ENCODE data around the gene RNF39.

Gene RNF39

GRCh38 chr6:30067460-30068139, 8.0 kb downstream of the RNF39 start:
- Histone ChIP-seq H3K23ac (ENCODE audit: low read length in 2 of 2) (no peak overlapping the region), H4K91ac (ENCODE audit: low read length) (peak overlapping the region; percentile 15), H3K4me3 (ENCODE audit: insufficient read depth in 1 of 2, low read depth in 1 of 2, low read length in 2 of 2) (peak overlapping the region; percentile 61 to 91), H3K18ac (ENCODE audit: low read depth in 1 of 2, low read length in 2 of 2) (peak overlapping the region; percentile 73 to 79), H2BK15ac (ENCODE audit: low read depth, poor library complexity, severe bottlenecking) (no peak overlapping the region), H2AFZ (ENCODE audit: low read depth, low read length) (peak overlapping the region; percentile 2), H3K27ac (ENCODE audit: low read length, poor library complexity, severe bottlenecking) (peak overlapping the region; percentile 37), H2BK5ac (ENCODE audit: low read depth, low read length, poor library complexity, severe bottlenecking) (no peak overlapping the region), H3K4me2 (ENCODE audit: low read length, poor library complexity, severe bottlenecking) (peak overlapping the region; percentile 73), H3K36me3 (ENCODE audit: control insufficient read depth in 1 of 2, insufficient read depth in 2 of 2, low read depth in 1 of 2, low read length in 2 of 2) (peaks cover 17 to 33% of the 10 kb centered on the region in 2 experiments), H3K27me3 (ENCODE audit: control insufficient read depth in 1 of 2, insufficient read depth in 1 of 2, low read length in 2 of 2) (peaks cover 12 to 24% of the 10 kb centered on the region in 2 experiments), H3K14ac (ENCODE audit: low read length in 2 of 2) (no peak overlapping the region), H3K79me1 (replicated peaks; ENCODE audit: low read length, poor library complexity, severe bottlenecking) (peaks cover 13% of the 10 kb centered on the region), H3K4ac (ENCODE audit: low read depth in 1 of 2, low read length in 2 of 2) (no peak overlapping the region), H2BK120ac (ENCODE audit: low read depth, low read length) (no peak overlapping the region), H3K4me1 (ENCODE audit: control insufficient read depth, insufficient read depth, low read depth, low read length) (peaks cover 9% of the 10 kb centered on the region), H3K9ac (ENCODE audit: low read length) (peak overlapping the region; percentile 92), H3K9me3 (ENCODE audit: control insufficient read depth, low read length) (no peaks in the 10 kb centered on the region), H2BK12ac (ENCODE audit: low read length in 2 of 2) (peak overlapping the region in 1 of 2 experiments; percentile 33), H2AK5ac (ENCODE audit: low read length, severe bottlenecking) (no peak overlapping the region), H4K8ac (ENCODE audit: low read length) (peak overlapping the region; percentile 55)
- peak; percentile 96 for DNase-seq
- WGBS: 12% methylated on average over 8 of the region's 8 CpGs

- WGBS: 1% methylated on average over 37 of the region's 46 CpGs
- Histone ChIP-seq H2AK5ac (ENCODE audit: low read length, severe bottlenecking) (no peak within 1 kb of the TSS), H3K27ac (ENCODE audit: low read length, poor library complexity, severe bottlenecking) (peak within 1 kb of the TSS; percentile 84), H3K14ac (ENCODE audit: low read length in 2 of 2) (peak within 1 kb of the TSS in 1 of 2 experiments; percentile 44), H3K27me3 (ENCODE audit: control insufficient read depth in 1 of 2, insufficient read depth in 1 of 2, low read length in 2 of 2) (peaks cover 4 to 17% of the 10 kb centered on the region in 2 experiments), H2BK5ac (ENCODE audit: low read depth, low read length, poor library complexity, severe bottlenecking) (no peak within 1 kb of the TSS), H3K79me1 (replicated peaks; ENCODE audit: low read length, poor library complexity, severe bottlenecking) (peaks cover 15% of the 10 kb centered on the region), H3K18ac (ENCODE audit: low read depth in 1 of 2, low read length in 2 of 2) (peak within 1 kb of the TSS; percentile 73 to 79), H2BK15ac (ENCODE audit: low read depth, poor library complexity, severe bottlenecking) (no peak within 1 kb of the TSS), H3K9ac (ENCODE audit: low read length) (peak within 1 kb of the TSS; percentile 92), H4K91ac (ENCODE audit: low read length) (peak within 1 kb of the TSS; percentile 15), H3K36me3 (ENCODE audit: control insufficient read depth in 1 of 2, insufficient read depth in 2 of 2, low read depth in 1 of 2, low read length in 2 of 2) (peaks cover 17 to 33% of the 10 kb centered on the region in 2 experiments), H3K4ac (ENCODE audit: low read depth in 1 of 2, low read length in 2 of 2) (peak within 1 kb of the TSS in 1 of 2 experiments; percentile 40), H2BK12ac (ENCODE audit: low read length in 2 of 2) (peak within 1 kb of the TSS in 1 of 2 experiments; percentile 33), H2BK120ac (ENCODE audit: low read depth, low read length) (no peak within 1 kb of the TSS), H3K4me3 (ENCODE audit: insufficient read depth in 1 of 2, low read depth in 1 of 2, low read length in 2 of 2) (peak within 1 kb of the TSS; percentile 61 to 91), H2AFZ (ENCODE audit: low read depth, low read length) (peak within 1 kb of the TSS; percentile 66), H3K9me3 (ENCODE audit: control insufficient read depth, low read length) (no peaks in the 10 kb centered on the region), H3K4me1 (ENCODE audit: control insufficient read depth, insufficient read depth, low read depth, low read length) (peaks cover 13% of the 10 kb centered on the region), H3K23ac (ENCODE audit: low read length in 2 of 2) (no peak within 1 kb of the TSS), H3K4me2 (ENCODE audit: low read length, poor library complexity, severe bottlenecking) (peak within 1 kb of the TSS; percentile 73), H4K8ac (ENCODE audit: low read length) (peak within 1 kb of the TSS; percentile 55)
- peak; percentile 100 for DNase-seq
Observed at GRCh38 chr6:30066577-30067459, 8.8 kb downstream of the RNF39 start, which contains the start of gene PPP1R11. Gene PPP1R11, plus strand, starts transcription at chr6:30067198. Its CDS starts 213 bp downstream, at chr6:30067411.

GRCh38 chr6:30066082-30066481, 9.5 kb downstream of the RNF39 start:
- Histone ChIP-seq H3K23ac (ENCODE audit: low read length in 2 of 2) (no peak overlapping the region), H3K36me3 (ENCODE audit: control insufficient read depth in 1 of 2, insufficient read depth in 2 of 2, low read depth in 1 of 2, low read length in 2 of 2) (peaks cover 14 to 33% of the 10 kb centered on the region in 2 experiments), H3K9me3 (ENCODE audit: control insufficient read depth, low read length) (no peaks in the 10 kb centered on the region), H4K8ac (ENCODE audit: low read length) (no peak overlapping the region), H2BK120ac (ENCODE audit: low read depth, low read length) (no peak overlapping the region), H3K27me3 (ENCODE audit: control insufficient read depth in 1 of 2, insufficient read depth in 1 of 2, low read length in 2 of 2) (peaks cover 0 to 9% of the 10 kb centered on the region in 2 experiments), H4K91ac (ENCODE audit: low read length) (no peak overlapping the region), H3K79me1 (replicated peaks; ENCODE audit: low read length, poor library complexity, severe bottlenecking) (peaks cover 15% of the 10 kb centered on the region), H2AK5ac (ENCODE audit: low read length, severe bottlenecking) (no peak overlapping the region), H2BK5ac (ENCODE audit: low read depth, low read length, poor library complexity, severe bottlenecking) (no peak overlapping the region), H3K18ac (ENCODE audit: low read depth in 1 of 2, low read length in 2 of 2) (no peak overlapping the region), H3K27ac (ENCODE audit: low read length, poor library complexity, severe bottlenecking) (peak overlapping the region; percentile 84), H3K9ac (ENCODE audit: low read length) (peak overlapping the region; percentile 92), H3K4me3 (ENCODE audit: insufficient read depth in 1 of 2, low read depth in 1 of 2, low read length in 2 of 2) (peak overlapping the region in 1 of 2 experiments; percentile 91), H3K4me1 (ENCODE audit: control insufficient read depth, insufficient read depth, low read depth, low read length) (peaks cover 10% of the 10 kb centered on the region), H2AFZ (ENCODE audit: low read depth, low read length) (no peak overlapping the region), H3K4ac (ENCODE audit: low read depth in 1 of 2, low read length in 2 of 2) (peak overlapping the region in 1 of 2 experiments; percentile 40), H3K4me2 (ENCODE audit: low read length, poor library complexity, severe bottlenecking) (peak overlapping the region; percentile 70), H2BK15ac (ENCODE audit: low read depth, poor library complexity, severe bottlenecking) (no peak overlapping the region), H2BK12ac (ENCODE audit: low read length in 2 of 2) (no peak overlapping the region), H3K14ac (ENCODE audit: low read length in 2 of 2) (no peak overlapping the region)
- 51% methylated on average over 2 of the region's 4 CpGs for WGBS
- no peak for DNase-seq

GRCh38 chr6:30063315-30063714, 12.3 kb downstream of the RNF39 start:
- Histone ChIP-seq H3K79me1 (replicated peaks; ENCODE audit: low read length, poor library complexity, severe bottlenecking) (peaks cover 7% of the 10 kb centered on the region), H3K4ac (ENCODE audit: low read depth in 1 of 2, low read length in 2 of 2) (no peak overlapping the region), H3K9ac (ENCODE audit: low read length) (peak overlapping the region; percentile 15), H2AK5ac (ENCODE audit: low read length, severe bottlenecking) (no peak overlapping the region), H3K9me3 (ENCODE audit: control insufficient read depth, low read length) (no peaks in the 10 kb centered on the region), H3K4me2 (ENCODE audit: low read length, poor library complexity, severe bottlenecking) (no peak overlapping the region), H3K36me3 (ENCODE audit: control insufficient read depth in 1 of 2, insufficient read depth in 2 of 2, low read depth in 1 of 2, low read length in 2 of 2) (peaks cover 0 to 20% of the 10 kb centered on the region in 2 experiments), H3K14ac (ENCODE audit: low read length in 2 of 2) (no peak overlapping the region), H3K27ac (ENCODE audit: low read length, poor library complexity, severe bottlenecking) (no peak overlapping the region), H4K91ac (ENCODE audit: low read length) (no peak overlapping the region), H3K4me1 (ENCODE audit: control insufficient read depth, insufficient read depth, low read depth, low read length) (peaks cover 5% of the 10 kb centered on the region), H3K18ac (ENCODE audit: low read depth in 1 of 2, low read length in 2 of 2) (no peak overlapping the region), H2BK12ac (ENCODE audit: low read length in 2 of 2) (no peak overlapping the region), H2AFZ (ENCODE audit: low read depth, low read length) (no peak overlapping the region), H2BK5ac (ENCODE audit: low read depth, low read length, poor library complexity, severe bottlenecking) (no peak overlapping the region), H3K27me3 (ENCODE audit: control insufficient read depth in 1 of 2, insufficient read depth in 1 of 2, low read length in 2 of 2) (no peaks in the 10 kb centered on the region), H3K23ac (ENCODE audit: low read length in 2 of 2) (no peak overlapping the region), H2BK15ac (ENCODE audit: low read depth, poor library complexity, severe bottlenecking) (no peak overlapping the region), H3K4me3 (ENCODE audit: insufficient read depth in 1 of 2, low read depth in 1 of 2, low read length in 2 of 2) (no peak overlapping the region), H4K8ac (ENCODE audit: low read length) (no peak overlapping the region), H2BK120ac (ENCODE audit: low read depth, low read length) (no peak overlapping the region)
- DNase-seq: no peak
- 84% methylated on average over 2 of the region's 2 CpGs for WGBS
